ENCODE measurements around the gene ADGRE3.
"Not testable (repeated sequence)": the region's sequence is repeated elsewhere in the genome, so short reads cannot be mapped to it uniquely, and the experiment has no call there.

Gene ADGRE3

DNA sequence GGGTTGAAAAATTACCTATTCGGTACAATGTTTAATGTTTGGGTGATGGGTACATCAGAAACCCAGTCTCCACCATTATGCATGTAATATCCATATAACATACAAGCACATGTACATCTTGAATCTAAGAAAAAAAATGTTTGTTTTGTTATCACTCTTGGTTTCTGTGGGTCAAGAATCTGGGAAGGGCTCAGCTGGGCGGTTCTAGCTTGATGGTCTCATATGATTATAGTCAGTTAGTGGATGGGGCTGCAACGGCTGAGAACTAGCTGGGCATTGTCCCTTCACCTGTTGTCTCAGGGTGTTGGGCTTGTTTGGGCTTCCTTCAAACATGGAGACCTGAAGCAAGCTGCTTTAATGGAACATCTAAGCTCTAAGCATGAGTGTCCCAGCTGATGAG, 4.7 kb downstream of the ADGRE3 start:
- no peak for DNase-seq (ENCODE audit: low spot score)

- DNase-seq (ENCODE audit: low spot score), result no peak
These were observed 13.2 kb downstream of the ADGRE3 start for GRCh38 chr19:14661372-14661924.

- no peak for DNase-seq (ENCODE audit: low spot score)
These were observed 14.7 kb downstream of the ADGRE3 start for GRCh38 chr19:14659874-14660489.

DNA sequence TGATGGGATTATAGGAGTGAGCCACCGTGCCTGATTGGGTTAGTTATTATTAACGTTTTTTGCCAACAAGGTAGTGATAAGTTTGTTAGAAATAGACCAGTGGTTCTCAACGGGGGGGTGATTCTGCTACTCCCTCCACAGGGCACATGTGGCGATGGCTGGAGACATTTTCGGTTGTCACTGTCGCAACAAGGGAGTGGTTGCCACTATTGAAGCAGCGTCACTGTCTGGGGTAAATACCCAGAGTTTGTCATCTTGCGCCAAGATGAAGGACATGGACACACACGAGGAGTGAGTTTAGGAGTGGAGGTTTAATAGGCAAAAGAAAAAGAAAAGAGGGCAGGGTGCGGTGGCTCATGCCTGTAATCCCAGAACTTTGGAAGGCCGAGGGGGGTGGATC, 18.9 kb downstream of the ADGRE3 start:
- DNase-seq (ENCODE audit: low spot score), result no peak

DNA sequence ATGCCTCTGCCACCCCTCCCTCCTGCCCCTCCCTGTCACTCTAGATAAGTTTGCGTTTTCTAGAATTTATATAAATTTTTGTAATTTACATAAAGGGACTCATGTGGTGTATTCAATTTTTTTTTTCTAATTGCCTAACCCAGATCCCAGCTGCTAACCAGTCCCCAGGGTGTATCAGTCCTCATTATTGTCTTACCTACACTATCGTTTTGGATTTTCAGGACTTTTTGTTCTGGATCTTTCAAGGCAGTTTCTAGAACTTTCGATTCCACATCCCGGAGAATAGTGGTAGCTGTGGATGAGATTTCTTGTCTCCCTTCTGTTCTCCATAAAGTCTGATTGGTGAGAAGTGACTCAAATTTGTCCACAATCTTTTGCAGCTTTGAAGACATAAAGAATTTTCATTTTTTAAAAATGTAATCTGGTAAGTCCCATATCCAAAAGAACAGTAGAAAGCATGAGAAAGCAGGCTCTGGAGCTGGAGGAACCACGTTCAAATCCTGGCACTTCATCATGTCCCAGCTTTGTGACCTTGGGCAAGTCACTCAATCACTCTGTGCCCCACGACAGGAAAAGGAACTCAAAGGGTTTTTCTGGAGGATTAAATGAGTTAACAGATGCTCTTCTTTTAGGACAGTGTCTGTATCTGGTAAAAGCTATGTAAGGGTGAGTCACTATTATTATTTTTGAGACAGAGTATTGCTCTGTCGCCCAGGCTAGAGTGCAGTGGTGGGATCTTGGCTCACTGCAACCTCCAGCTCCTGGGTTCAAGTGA, 19.7 kb downstream of the ADGRE3 start:
- no peak for DNase-seq (ENCODE audit: low spot score)

DNA sequence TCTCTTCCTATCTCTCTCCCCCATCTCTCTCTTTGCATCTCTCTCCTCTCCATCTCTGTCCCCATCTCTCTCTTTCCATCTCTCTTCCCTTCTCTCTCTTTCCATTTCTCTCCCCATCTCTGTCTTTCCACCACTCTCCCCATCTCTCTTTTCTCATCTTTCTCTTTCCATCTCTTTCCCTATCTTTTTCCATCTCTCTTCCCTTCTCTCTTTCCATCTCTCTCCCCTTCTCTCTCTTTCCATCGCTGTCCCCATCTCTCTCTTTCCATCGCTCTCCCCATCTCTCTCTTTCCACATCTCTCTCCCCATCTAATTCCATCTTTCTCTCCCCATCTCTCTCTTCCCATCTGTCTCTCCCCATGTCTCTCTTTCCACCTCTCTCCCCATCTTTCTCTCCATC, 24.5 kb downstream of the ADGRE3 start:
- DNase-seq (ENCODE audit: low spot score), result no peak

- DNase-seq (ENCODE audit: low spot score), result no peak
These were observed 25.6 kb downstream of the ADGRE3 start for GRCh38 chr19:14649020-14649419.

DNA sequence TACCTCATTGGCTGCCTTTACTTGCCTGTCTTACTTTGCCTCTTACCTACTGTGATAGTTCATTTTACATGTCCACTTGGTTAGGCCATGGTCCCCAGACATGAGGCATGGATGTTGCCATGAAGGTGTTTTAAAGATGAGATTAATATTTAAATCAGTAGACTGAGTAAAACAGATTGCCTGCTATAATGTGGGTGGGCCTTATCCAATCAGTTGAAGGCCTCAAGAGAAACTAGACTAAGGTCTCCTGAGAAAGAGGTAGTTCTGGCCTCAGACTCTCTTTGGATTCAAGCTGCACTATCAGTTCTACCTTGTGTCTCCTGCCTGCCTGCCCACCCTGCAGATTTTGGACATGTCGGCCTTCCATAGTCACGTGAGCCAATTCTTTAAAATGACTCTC, 26.1 kb downstream of the ADGRE3 start:
- DNase-seq (ENCODE audit: low spot score), result no peak

GRCh38 chr19:14639536-14640277, 34.9 kb downstream of the ADGRE3 start:
- DNase-seq (ENCODE audit: low spot score), result no peak

DNA sequence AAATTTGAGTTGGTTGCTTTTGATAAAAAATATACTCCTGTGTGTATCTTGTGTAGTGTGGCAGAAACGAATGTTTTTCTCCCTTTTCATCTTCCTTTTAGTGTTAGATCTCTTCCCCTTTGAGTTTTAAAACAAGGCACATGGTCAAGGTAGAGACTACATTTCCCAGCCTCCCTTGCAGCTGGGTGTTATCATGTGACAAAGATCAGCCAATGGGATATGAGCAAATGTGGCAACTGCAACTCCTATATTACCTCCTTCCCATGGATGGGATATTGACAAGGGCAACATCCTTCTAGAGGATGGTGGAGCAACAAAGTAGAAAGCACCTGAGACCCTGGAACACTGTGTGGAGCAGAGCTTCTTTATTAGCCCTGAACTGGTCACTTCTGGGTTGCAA, 42.4 kb downstream of the ADGRE3 start:
- no peak for DNase-seq (ENCODE audit: low spot score)

DNA sequence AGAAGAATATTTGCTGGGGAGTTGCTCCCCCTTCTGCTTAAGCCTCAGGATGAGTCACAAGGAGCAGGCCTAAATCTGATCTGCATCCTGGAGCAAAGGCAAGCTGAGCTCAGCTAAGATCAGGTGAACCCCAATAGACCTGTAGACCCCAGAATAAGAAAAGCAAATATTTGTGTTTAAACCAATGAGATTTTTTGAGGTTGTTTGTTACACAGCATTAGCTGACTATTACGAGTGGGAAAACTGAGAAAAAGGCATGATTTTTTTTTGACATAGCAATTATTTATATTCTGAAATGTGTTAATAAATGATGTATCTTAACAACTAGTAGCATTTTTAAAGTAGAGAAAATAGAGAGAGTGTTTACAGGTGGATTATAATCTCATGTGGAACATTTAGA, 45.1 kb downstream of the ADGRE3 start:
- DNase-seq (ENCODE audit: low spot score), result no peak

GRCh38 chr19:14624491-14624890, 50.2 kb downstream of the ADGRE3 start:
- DNase-seq (ENCODE audit: low spot score), result not testable (repeated sequence)

- DNase-seq (ENCODE audit: low spot score), result no peak
These were observed 55.2 kb downstream of the ADGRE3 start for GRCh38 chr19:14619404-14619803.

GRCh38 chr19:14616407-14616806, 58.2 kb downstream of the ADGRE3 start:
- DNase-seq (ENCODE audit: low spot score), result no peak

GRCh38 chr19:14615623-14616022, 59.0 kb downstream of the ADGRE3 start:
- DNase-seq (ENCODE audit: low spot score), result no peak

GRCh38 chr19:14614099-14614412, 60.6 kb downstream of the ADGRE3 start:
- DNase-seq (ENCODE audit: low spot score), result no peak

DNA sequence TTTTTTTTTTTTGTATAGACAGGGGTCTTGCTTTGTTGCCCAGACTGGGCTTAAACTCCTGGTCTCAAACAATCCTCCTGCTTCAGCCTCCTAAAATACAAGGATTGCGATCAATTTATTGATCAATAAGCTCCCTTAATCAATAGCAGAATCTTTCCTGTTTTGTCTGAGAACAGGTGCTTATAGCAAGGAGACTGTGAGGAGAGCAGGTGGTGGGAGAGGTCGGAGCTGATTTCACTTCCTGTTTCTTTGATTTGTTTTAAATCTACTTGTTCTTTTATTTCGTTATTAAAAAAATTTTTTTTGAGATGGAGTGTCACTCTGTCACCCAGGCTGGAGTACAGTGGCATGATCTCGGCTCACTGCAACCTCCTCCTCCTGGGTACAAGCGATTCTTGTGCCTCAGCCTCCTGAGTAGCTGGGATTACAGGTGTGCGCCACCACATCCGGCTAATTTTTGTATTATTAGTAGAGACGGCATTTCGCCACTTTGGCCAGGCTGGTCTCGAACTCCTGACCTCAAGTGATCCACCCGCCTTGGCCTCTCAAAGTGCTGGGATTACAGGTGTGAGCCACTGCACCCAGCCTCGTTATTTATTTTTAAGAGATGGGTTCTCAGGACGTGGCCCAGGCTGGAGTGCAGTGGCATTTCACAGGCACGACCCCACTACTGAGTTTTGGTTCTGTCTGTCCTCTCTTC, 61.1 kb downstream of the ADGRE3 start:
- DNase-seq (ENCODE audit: low spot score), result not testable (repeated sequence)

DNA sequence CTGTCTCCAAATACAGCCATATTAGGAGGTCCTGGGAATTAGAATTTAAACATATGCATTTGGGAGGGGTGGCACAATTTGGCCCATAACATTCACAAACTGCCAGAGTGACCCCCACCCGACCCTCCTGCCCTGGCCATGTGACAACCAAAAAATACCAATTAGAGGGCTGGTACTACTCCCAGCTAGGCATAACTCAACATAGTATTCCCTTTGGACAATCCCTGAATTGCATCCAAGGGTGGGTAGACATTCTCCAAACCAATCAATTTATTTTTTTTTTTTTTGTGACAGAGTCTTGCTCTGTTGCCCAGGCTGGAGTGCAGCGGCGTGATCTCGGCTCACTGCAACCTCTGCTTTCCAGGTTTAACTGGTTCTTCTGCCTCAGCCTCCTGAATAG, 62.0 kb downstream of the ADGRE3 start:
- DNase-seq (ENCODE audit: low spot score), result no peak

DNA sequence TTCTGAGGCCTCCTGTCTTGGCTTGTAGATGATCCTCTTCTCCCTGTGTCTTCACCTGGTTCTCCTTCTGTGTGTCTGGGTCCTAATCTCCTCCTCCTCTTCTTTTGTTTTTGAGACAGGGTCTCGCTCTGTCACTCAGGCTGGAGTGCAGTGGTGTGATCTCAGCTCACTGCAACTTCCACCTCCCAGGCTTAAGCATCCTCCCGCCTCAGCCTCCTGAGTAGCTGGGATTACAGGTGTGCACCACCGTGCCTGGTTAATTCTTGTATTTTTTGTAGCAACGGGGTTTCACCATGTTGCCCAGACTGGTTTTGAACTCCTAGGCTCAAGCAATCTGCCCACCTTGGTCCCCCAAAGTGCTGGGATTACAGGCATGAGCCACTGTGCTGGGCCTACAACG, 62.4 kb downstream of the ADGRE3 start:
- not testable (repeated sequence) for DNase-seq (ENCODE audit: low spot score)

DNA sequence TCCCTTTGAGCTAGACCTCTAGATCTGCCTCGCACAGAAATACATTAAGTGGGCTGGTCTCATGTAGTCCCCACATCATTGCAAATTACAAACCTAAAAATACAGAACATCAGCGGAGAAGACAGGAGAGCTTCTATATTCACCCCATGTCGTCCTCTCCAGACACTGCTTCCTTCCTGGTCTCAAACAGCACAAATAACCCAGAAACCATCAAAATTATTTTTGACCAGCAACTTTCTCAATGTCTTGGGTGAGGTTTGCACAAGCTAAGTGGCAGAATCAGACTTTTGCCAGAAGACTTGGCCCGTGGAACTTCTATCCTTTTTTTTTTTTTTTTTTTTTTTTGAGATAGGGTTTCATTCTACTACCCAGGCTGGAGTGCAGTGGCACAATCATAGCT, 63.6 kb downstream of the ADGRE3 start:
- no peak for DNase-seq (ENCODE audit: low spot score)

DNA sequence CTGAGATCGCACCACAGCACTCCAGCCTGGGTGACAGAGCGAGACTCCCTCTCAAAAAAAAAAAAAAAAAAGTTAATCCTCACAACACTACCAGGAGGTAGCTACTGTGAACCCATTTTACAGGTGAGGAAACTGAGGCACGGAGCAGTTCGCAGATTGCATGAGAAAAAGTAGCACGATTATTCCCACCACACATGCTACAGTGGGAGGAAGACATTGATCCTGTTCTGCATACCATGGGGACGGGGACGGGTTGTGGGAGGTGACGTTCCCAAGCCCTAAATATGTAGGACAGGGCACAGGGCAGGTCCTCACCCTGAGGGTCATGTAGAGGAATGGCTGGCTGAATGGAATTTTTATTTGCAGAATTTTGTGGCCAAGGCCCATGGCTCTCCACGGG, 68.0 kb downstream of the ADGRE3 start:
- no peak for DNase-seq (ENCODE audit: low spot score)

- DNase-seq (ENCODE audit: low spot score), result no peak
These were observed 70.7 kb downstream of the ADGRE3 start for GRCh38 chr19:14603990-14604387.

All from AG20443 (cell line).